ENCODE data around the gene GRAMD2A. TPM values are rescaled to one million over a fixed set of nuclear protein-coding genes. Genes with fewer than 3 reads are reported as not detected.

The GRAMD2A gene
- total RNA-seq, 4 donors from 2014 or later = 0.41 to 1.4 TPM; not detected in 2

GRCh38 chr15:72205896-72206676, 8.5 kb upstream of the GRAMD2A start:
- TF ChIP-seq EP300 (IDR thresholded peaks at IDR 0.05; ENCODE audit: low read depth) (no peak), POLR2AphosphoS5 (IDR thresholded peaks at IDR 0.05) (no peak), CTCF (IDR thresholded peaks at IDR 0.05) (no peak), POLR2A (IDR thresholded peaks at IDR 0.05) (no peak)
- 67 to 96% methylated on average over 1 to 10 of the region's 10 CpGs for WGBS, 2 donors (ENCODE audit: low coverage in 1 of 2)
- in situ Hi-C loops (cut with MboI; ENCODE audit: low pct_ligation_motif_present in 1 of 4, low pct_unique_long_range_greater_than_20kb in 1 of 4, low sequenced_read_pairs in 3 of 4) (loop anchor here in 1 of 4 donors (10.0 kb wide), 1 partner anchor 69 kb away; the partner anchor contains the start of gene PARP6), intact Hi-C loops (cut with DNase I; ENCODE audit: low total_unique reads) (no loop called here)
- Histone ChIP-seq H3K9me3 (no peaks in the 10 kb centered on the region), H3K27me3 (no peaks in the 10 kb centered on the region), H3K4me3 (no peak overlapping the region), H3K4me1 (peaks cover 0 to 7% (median 0%) of the 10 kb centered on the region in 4 donors), H3K36me3 (peaks cover 0 to 86% (median 44%) of the 10 kb centered on the region in 4 donors), H3K27ac (no peak overlapping the region)
- DNase-seq = no peak

- H3K4me1 ChIP-seq = peaks cover 0 to 7% (median 0%) of the 10 kb centered on the region in 4 donors
- H3K27me3 ChIP-seq = no peaks in the 10 kb centered on the region
- no peaks in the 10 kb centered on the region for H3K9me3 ChIP-seq
- H3K36me3 ChIP-seq = peaks cover 0 to 84% (median 40%) of the 10 kb centered on the region in 4 donors
- no peak for TF ChIP-seq EP300 (IDR thresholded peaks at IDR 0.05; ENCODE audit: low read depth)
- TF ChIP-seq POLR2A (IDR thresholded peaks at IDR 0.05) = no peak
- TF ChIP-seq CTCF (IDR thresholded peaks at IDR 0.05) = no peak
- no peak for TF ChIP-seq POLR2AphosphoS5 (IDR thresholded peaks at IDR 0.05)
- no peak for DNase-seq
- 80% methylated on average over 2 of the region's 2 CpGs; no CpG with 5 or more reads in 1 of the 2 donors for WGBS, 2 donors (ENCODE audit: low coverage in 1 of 2)
- H3K4me3 ChIP-seq = no peak overlapping the region
- in situ Hi-C loops (cut with MboI; ENCODE audit: low pct_ligation_motif_present in 1 of 4, low pct_unique_long_range_greater_than_20kb in 1 of 4, low sequenced_read_pairs in 3 of 4) = loop anchor here in 1 of 4 donors (10.0 kb wide), 1 partner anchor 70 kb away; the partner anchor contains the start of gene PARP6
- no peak overlapping the region for H3K27ac ChIP-seq
- intact Hi-C loops (cut with DNase I; ENCODE audit: low total_unique reads) = no loop called here
Measured at GRCh38 chr15:72205273-72205672, 7.7 kb upstream of the GRAMD2A start.

- Histone ChIP-seq H3K9me3 (no peaks in the 10 kb centered on the region), H3K27me3 (no peaks in the 10 kb centered on the region), H3K4me1 (peaks cover 0 to 13% (median 2%) of the 10 kb centered on the region in 4 donors), H3K4me3 (no peak overlapping the region), H3K36me3 (peaks cover 0 to 77% (median 35%) of the 10 kb centered on the region in 4 donors), H3K27ac (peak overlapping the region in 2 of 4 donors; percentile 19 to 31)
- DNase-seq = no peak
- WGBS, 2 donors (ENCODE audit: low coverage in 1 of 2) = 20 to 61% methylated on average over 1 to 5 of the region's 5 CpGs
- intact Hi-C loops (cut with DNase I; ENCODE audit: low total_unique reads) (no loop called here), in situ Hi-C loops (cut with MboI; ENCODE audit: low pct_ligation_motif_present in 1 of 4, low pct_unique_long_range_greater_than_20kb in 1 of 4, low sequenced_read_pairs in 3 of 4) (loop anchor here in 1 of 4 donors (10.0 kb wide), 1 partner anchor 71 kb away; the partner anchor contains the start of gene PARP6)
- TF ChIP-seq CTCF (IDR thresholded peaks at IDR 0.05) = no peak
- no peak for TF ChIP-seq POLR2AphosphoS5 (IDR thresholded peaks at IDR 0.05)
- TF ChIP-seq POLR2A (IDR thresholded peaks at IDR 0.05) = no peak
- TF ChIP-seq EP300 (IDR thresholded peaks at IDR 0.05; ENCODE audit: low read depth) = no peak
Measured at GRCh38 chr15:72203507-72203837, 5.9 kb upstream of the GRAMD2A start.

GRCh38 chr15:72202801-72203506, 5.4 kb upstream of the GRAMD2A start:
- no peak for DNase-seq
- Histone ChIP-seq H3K36me3 (peaks cover 0 to 72% (median 33%) of the 10 kb centered on the region in 4 donors), H3K4me1 (peaks cover 0 to 13% (median 2%) of the 10 kb centered on the region in 4 donors), H3K9me3 (no peaks in the 10 kb centered on the region), H3K27me3 (peaks cover under 1% of the 10 kb centered on the region), H3K4me3 (no peak overlapping the region), H3K27ac (peak overlapping the region in 3 of 4 donors; percentile 8 to 31 (median 19))
- TF ChIP-seq CTCF (IDR thresholded peaks at IDR 0.05) (no peak), POLR2A (IDR thresholded peaks at IDR 0.05) (no peak), EP300 (IDR thresholded peaks at IDR 0.05; ENCODE audit: low read depth) (no peak), POLR2AphosphoS5 (IDR thresholded peaks at IDR 0.05) (no peak)
- in situ Hi-C loops (cut with MboI; ENCODE audit: low pct_ligation_motif_present in 1 of 4, low pct_unique_long_range_greater_than_20kb in 1 of 4, low sequenced_read_pairs in 3 of 4) (loop anchor here in 1 of 4 donors (10.0 kb wide), 1 partner anchor 72 kb away; the partner anchor contains the start of gene PARP6), intact Hi-C loops (cut with DNase I; ENCODE audit: low total_unique reads) (no loop called here)
- WGBS, 2 donors (ENCODE audit: low coverage in 1 of 2) = 85 to 91% methylated on average over 5 to 8 of the region's 8 CpGs

All from transverse colon (tissue), 4 donors.